Lung (tissue), 12 donors: Measurements from ENCODE around the gene PARD3. TPM values are rescaled to one million over a fixed set of nuclear protein-coding genes. Genes with fewer than 3 reads are reported as not detected.
A peak's percentile ranks its signal among the peaks of the same experiment; 100 is the strongest.

ENCODE experiments used
- ATAC-seq: fragments of 200-7000 bp; cut with Tn5 transposase; one replicate; pipeline ENCODE4 v1.9.1; 2020; ENCODE audit warnings: moderate number of reproducible peaks; ENCODE audit not compliant: insufficient read depth, low FRiP score
- DNase-seq, 3 donors: peaks; one replicate each; pipeline ENCODE4 v3.0.0-alpha.2; 2013 to 2017
- H3K27ac ChIP-seq, 2 donors: one replicate each; pipeline ENCODE4 v1.5.1; 2013; ENCODE audit warnings: mild to moderate bottlenecking in 2 of 2, moderate library complexity in 2 of 2, control low read depth in 1 of 2, inconsistent platforms in 1 of 2, low read depth in 1 of 2, low read length in 1 of 2
- H3K27me3 ChIP-seq, 3 donors: one replicate each; pipeline ENCODE4 v1.5.1; 2013; ENCODE audit warnings: low read length in 2 of 3; ENCODE audit not compliant: control insufficient read depth in 3 of 3, insufficient read depth in 3 of 3
- H3K36me3 ChIP-seq, 4 donors: one replicate each; pipeline ENCODE4 v1.5.1; 2013; ENCODE audit warnings: low read length in 4 of 4, mild to moderate bottlenecking in 1 of 4, moderate library complexity in 1 of 4; ENCODE audit not compliant: control insufficient read depth in 4 of 4, insufficient read depth in 4 of 4
- H3K4me1 ChIP-seq, 5 donors: one replicate each; pipeline ENCODE4 v1.5.1; 2013; ENCODE audit warnings: low read length in 5 of 5, mild to moderate bottlenecking in 2 of 5, moderate library complexity in 1 of 5; ENCODE audit not compliant: control insufficient read depth in 5 of 5, insufficient read depth in 5 of 5
- H3K4me3 ChIP-seq: one replicate; pipeline ENCODE4 v1.5.1; 2013; ENCODE audit warnings: mild to moderate bottlenecking, control low read depth, moderate library complexity
- H3K9ac ChIP-seq, 2 donors: one replicate each; pipeline ENCODE4 v1.5.1; 2013; ENCODE audit warnings: low read length in 2 of 2, control low read depth in 1 of 2; ENCODE audit not compliant: insufficient read depth in 1 of 2
- H3K9me3 ChIP-seq, 4 donors: one replicate each; pipeline ENCODE4 v1.5.1; 2013; ENCODE audit warnings: low read length in 3 of 4, mild to moderate bottlenecking in 1 of 4, moderate library complexity in 1 of 4; ENCODE audit not compliant: control insufficient read depth in 4 of 4, insufficient read depth in 3 of 4
- WGBS, 2 donors: extraction: QIAGEN DNeasy Blood & Tissue Kit; methylation state at CpG; one replicate each; pipeline ENCODE4 v1.1.7; 2013; 5-methylcytosine and 5-hydroxymethylcytosine counted together
- polyA plus RNA-seq, 2 donors: library from polyadenylated mRNA; stranded (reverse); fragments of 200-250 nt; gene quantifications; one replicate each; pipeline ENCODE4 v1.2.1, GENCODE V29; 2013
- total RNA-seq, 2 donors: library from RNA; depleted of rRNA in 1 of 2; stranded (reverse); fragments of >200 nt in 1 of 2; gene quantifications; one replicate each; pipeline ENCODE4 v1.2.1, GENCODE V29; 2014 to 2021
- TF ChIP-seq, protein P1 (sequence below): IDR thresholded peaks from 2 replicates; pipeline ENCODE4 v1.5.1; 2012; ENCODE audit warnings: mild to moderate bottlenecking; ENCODE audit errors: control extremely low read depth, extremely low read depth
- donor health status: control.
- donor health status: control.
- donor health status: Bipolar disorder and iron deficiency.
- donor health status: healthy.
- donor health status: DM: yes; HTN: yes; CAD: no.

PARD3 gene
- total and polyA plus RNA-seq, 4 donors: 10.3 to 69.2 (median 27.6) TPM

GRCh38 chr10:34698248-34698831 lies 116.8 kb downstream of the PARD3 start:
- H3K27ac ChIP-seq: peak overlapping the region in 1 of 2 donors; percentile 72
- peaks cover 0 to 3% (median 1%) of the 10 kb centered on the region in 4 donors for H3K36me3 ChIP-seq
- TF ChIP-seq, protein P1, sequence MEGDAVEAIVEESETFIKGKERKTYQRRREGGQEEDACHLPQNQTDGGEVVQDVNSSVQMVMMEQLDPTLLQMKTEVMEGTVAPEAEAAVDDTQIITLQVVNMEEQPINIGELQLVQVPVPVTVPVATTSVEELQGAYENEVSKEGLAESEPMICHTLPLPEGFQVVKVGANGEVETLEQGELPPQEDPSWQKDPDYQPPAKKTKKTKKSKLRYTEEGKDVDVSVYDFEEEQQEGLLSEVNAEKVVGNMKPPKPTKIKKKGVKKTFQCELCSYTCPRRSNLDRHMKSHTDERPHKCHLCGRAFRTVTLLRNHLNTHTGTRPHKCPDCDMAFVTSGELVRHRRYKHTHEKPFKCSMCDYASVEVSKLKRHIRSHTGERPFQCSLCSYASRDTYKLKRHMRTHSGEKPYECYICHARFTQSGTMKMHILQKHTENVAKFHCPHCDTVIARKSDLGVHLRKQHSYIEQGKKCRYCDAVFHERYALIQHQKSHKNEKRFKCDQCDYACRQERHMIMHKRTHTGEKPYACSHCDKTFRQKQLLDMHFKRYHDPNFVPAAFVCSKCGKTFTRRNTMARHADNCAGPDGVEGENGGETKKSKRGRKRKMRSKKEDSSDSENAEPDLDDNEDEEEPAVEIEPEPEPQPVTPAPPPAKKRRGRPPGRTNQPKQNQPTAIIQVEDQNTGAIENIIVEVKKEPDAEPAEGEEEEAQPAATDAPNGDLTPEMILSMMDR: no peak
- WGBS, 2 donors: 95 to 96% methylated on average over 4 of the region's 4 CpGs
- H3K9me3 ChIP-seq: no peaks in the 10 kb centered on the region
- H3K9ac ChIP-seq: no peak overlapping the region
- H3K27me3 ChIP-seq: no peaks in the 10 kb centered on the region
- DNase-seq: no peak
- no peak overlapping the region for H3K4me3 ChIP-seq
- peaks cover 0 to 15% (median 4%) of the 10 kb centered on the region in 5 donors for H3K4me1 ChIP-seq
- no peak for ATAC-seq

- Histone ChIP-seq H3K4me1 (peaks cover 0 to 14% (median 4%) of the 10 kb centered on the region in 5 donors), H3K9ac (no peak overlapping the region), H3K9me3 (no peaks in the 10 kb centered on the region), H3K36me3 (peaks cover 0 to 8% (median 1%) of the 10 kb centered on the region in 4 donors), H3K27me3 (no peaks in the 10 kb centered on the region), H3K27ac (no peak overlapping the region), H3K4me3 (no peak overlapping the region)
- no peak for ATAC-seq
- WGBS, 2 donors: 68 to 77% methylated on average over 5 of the region's 5 CpGs
- no peak for DNase-seq
- TF ChIP-seq, protein P1: no peak
Observed at GRCh38 chr10:34697351-34698247, 117.5 kb downstream of the PARD3 start.

DNA sequence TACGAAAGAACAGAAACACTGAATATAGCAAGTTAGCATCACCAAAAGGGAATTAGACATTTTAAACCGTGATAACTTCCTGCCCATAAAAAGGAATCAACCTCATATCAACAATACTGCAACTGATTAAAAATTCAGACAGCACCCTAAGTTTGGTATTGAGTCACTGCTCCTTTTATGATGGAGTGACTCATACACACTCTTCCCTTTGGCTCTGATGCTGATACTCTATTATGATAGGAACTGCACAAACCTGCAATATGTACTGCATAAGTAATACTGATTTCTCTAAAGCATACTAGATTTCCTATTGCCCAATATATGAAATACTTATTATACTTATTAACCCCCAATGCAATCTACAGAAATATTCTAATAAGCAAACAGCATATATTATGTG lies 118.7 kb downstream of the PARD3 start:
- TF ChIP-seq, protein P1: no peak
- ATAC-seq: no peak

More for the DNA sequence above, 118.7 kb downstream of the PARD3 start:
- 77 to 92% methylated on average over 2 of the region's 2 CpGs for WGBS, 2 donors
- peaks cover 0 to 12% (median 4%) of the 10 kb centered on the region in 5 donors for H3K4me1 ChIP-seq
- H3K27ac ChIP-seq: peak overlapping the region in 1 of 2 donors; percentile 12
- H3K9me3 ChIP-seq: no peaks in the 10 kb centered on the region
- peaks cover 0 to 8% (median 1%) of the 10 kb centered on the region in 4 donors for H3K36me3 ChIP-seq
- no peak overlapping the region for H3K4me3 ChIP-seq
- no peak for DNase-seq
- H3K27me3 ChIP-seq: no peaks in the 10 kb centered on the region
- no peak overlapping the region for H3K9ac ChIP-seq
